Nephron progenitor cell (in vitro differentiated cells): ENCODE data around the gene TRIM59.

Experiments
- DNase-seq: peaks from one replicate; pipeline ENCODE4 v3.0.0; 2021
- H3K27ac Mint-ChIP-seq: 2 replicates; pipeline ENCODE4 v1.8.0; 2021; ENCODE audit warnings: mild to moderate bottlenecking, moderate library complexity, mixed read lengths
- H3K27me3 Mint-ChIP-seq: 2 replicates; pipeline ENCODE4 v1.8.0; 2021; ENCODE audit warnings: mild to moderate bottlenecking, low read depth, mixed read lengths; ENCODE audit not compliant: poor library complexity
- H3K36me3 Mint-ChIP-seq: 2 replicates; pipeline ENCODE4 v1.8.0; 2021; ENCODE audit warnings: low read depth, mixed read lengths
- H3K4me1 Mint-ChIP-seq: 2 replicates; pipeline ENCODE4 v1.8.0; 2021; ENCODE audit warnings: mixed read lengths
- H3K4me3 Mint-ChIP-seq: 2 replicates; pipeline ENCODE4 v1.8.0; 2021; ENCODE audit warnings: mild to moderate bottlenecking, moderate library complexity, mixed read lengths
- H3K9me3 Mint-ChIP-seq: 2 replicates; pipeline ENCODE4 v1.8.0; 2021; ENCODE audit warnings: mild to moderate bottlenecking, moderate library complexity, mixed read lengths
- TF ChIP-seq, protein P1 (sequence below): fragments of 200-600 bp; sonication (generic); IDR thresholded peaks from 2 replicates; pipeline ENCODE4 v1.5.0; 2021; ENCODE audit warnings: antibody characterized with exemption

The TRIM59 gene

DNA sequence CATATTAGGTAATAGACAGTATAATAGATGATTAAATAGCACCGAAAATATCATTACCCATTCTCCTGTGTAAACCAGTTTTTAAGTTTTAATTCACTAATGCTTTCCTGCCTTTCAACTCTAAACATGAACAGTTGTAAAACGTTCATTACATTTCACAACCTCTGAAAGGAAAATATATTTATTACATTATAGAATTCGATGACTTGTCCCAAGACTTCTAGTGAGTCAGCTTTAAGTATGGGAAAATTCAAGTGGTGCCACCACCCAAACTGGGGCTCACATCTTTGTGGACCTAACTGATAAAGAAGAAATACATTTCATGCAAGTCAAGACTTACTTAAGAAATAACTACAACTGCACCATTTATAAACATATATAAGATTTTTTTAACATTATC lies 2.0 kb downstream of the TRIM59 start:
- peak overlapping the region; percentile 98 for H3K4me3 Mint-ChIP-seq
- no peak for DNase-seq
- peaks cover 2% of the 10 kb centered on the region for H3K27me3 Mint-ChIP-seq
- H3K4me1 Mint-ChIP-seq = peaks cover 35% of the 10 kb centered on the region
- TF ChIP-seq, protein P1, sequence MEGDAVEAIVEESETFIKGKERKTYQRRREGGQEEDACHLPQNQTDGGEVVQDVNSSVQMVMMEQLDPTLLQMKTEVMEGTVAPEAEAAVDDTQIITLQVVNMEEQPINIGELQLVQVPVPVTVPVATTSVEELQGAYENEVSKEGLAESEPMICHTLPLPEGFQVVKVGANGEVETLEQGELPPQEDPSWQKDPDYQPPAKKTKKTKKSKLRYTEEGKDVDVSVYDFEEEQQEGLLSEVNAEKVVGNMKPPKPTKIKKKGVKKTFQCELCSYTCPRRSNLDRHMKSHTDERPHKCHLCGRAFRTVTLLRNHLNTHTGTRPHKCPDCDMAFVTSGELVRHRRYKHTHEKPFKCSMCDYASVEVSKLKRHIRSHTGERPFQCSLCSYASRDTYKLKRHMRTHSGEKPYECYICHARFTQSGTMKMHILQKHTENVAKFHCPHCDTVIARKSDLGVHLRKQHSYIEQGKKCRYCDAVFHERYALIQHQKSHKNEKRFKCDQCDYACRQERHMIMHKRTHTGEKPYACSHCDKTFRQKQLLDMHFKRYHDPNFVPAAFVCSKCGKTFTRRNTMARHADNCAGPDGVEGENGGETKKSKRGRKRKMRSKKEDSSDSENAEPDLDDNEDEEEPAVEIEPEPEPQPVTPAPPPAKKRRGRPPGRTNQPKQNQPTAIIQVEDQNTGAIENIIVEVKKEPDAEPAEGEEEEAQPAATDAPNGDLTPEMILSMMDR = no peak
- H3K36me3 Mint-ChIP-seq = peaks cover 57% of the 10 kb centered on the region
- H3K27ac Mint-ChIP-seq = no peak overlapping the region
- peaks cover 52% of the 10 kb centered on the region for H3K9me3 Mint-ChIP-seq

DNA sequence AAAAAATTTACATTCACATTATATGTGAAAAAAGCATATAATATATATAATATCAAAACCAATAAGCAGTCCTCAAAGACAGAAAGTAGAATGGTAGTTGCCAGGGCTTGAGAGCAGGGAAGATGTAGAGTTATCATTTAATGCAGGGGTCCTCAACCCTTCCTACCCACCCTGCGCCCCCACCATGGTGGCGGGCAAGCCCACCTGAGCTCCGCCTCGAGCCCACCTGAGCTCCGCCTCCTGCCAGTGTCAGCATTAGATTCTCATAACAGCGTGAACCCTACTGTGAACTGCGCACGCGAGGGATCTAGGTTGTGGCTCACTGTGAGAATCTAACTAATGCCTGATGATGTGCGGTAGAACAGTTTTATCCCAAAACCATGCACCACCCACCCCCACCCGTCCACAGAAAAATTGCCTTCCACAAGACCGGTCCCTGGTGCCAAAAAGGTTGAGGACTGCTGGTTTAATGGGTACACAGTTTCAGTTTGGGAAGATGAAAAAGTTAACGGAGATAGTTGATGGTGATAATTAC lies 3.0 kb downstream of the TRIM59 start:
- H3K4me3 Mint-ChIP-seq = peak overlapping the region; percentile 68
- TF ChIP-seq, protein P1 = no peak
- peaks cover 59% of the 10 kb centered on the region for H3K9me3 Mint-ChIP-seq
- H3K27ac Mint-ChIP-seq = peak overlapping the region; percentile 54
- peaks cover 67% of the 10 kb centered on the region for H3K36me3 Mint-ChIP-seq
- H3K4me1 Mint-ChIP-seq = peaks cover 35% of the 10 kb centered on the region
- DNase-seq = no peak
- no peaks in the 10 kb centered on the region for H3K27me3 Mint-ChIP-seq

DNA sequence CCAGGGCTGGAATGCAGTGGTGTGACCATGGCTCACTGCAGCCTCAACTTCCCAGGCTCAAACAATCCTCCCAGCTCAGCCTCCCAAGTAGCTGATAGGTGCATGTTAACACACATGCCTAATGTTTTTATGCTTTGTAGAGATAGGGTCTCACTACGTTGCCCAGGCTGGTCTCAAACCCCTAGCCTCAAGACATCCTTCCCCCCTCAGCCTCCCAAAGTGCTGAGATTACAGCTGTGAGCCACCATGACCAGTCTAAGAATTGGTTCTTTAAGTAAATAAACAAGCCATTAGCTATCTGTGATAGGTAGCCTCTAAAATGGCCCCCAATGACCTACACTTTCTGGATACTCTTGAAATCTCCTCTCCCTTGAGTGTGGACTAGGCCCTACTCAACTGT lies 3.7 kb downstream of the TRIM59 start:
- Mint-ChIP-seq H3K4me1 (peaks cover 35% of the 10 kb centered on the region), H3K27me3 (no peaks in the 10 kb centered on the region), H3K27ac (no peak overlapping the region), H3K36me3 (peaks cover 74% of the 10 kb centered on the region), H3K9me3 (peaks cover 65% of the 10 kb centered on the region), H3K4me3 (no peak overlapping the region)
- TF ChIP-seq, protein P1 = no peak
- DNase-seq = no peak

DNA sequence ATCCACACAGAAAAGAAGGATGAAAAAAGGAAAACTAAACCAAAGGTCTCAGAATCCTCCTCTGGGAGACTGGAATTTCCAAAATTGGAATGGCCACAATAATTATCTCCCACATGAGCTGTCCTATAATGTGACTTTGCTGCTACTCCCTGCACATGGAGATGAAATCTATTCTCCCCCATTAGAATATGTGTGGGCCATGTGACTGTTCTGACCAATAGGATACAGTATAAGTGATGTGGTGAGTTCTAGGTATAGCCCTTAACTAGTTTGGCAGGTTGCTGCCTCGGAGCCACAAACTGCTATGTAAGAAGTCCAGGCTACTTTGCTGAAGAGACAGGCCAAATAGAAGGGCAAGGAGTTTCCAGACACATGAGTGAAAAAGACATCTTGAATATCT lies 5.2 kb downstream of the TRIM59 start:
- no peak for DNase-seq
- Mint-ChIP-seq H3K9me3 (peaks cover 67% of the 10 kb centered on the region), H3K4me1 (peaks cover 28% of the 10 kb centered on the region)

DNA sequence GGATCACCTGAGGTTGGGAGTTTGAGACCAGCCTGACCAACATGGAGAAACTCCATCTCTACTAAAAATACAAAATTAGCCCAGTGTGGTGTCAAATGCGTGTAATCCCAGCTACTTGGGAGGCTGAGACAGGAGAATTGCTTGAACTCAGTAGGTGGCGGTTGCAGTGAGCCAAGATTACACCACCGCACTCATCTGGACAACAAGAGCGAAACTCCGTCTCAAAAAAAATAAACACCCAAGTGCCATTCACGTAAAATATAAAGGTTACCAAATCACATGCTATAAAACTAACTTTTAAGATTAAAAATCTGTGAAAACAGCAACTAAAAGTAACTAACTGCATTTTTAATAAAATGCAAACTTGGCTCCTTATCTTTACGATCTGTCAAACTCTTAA lies 8.9 kb downstream of the TRIM59 start:
- Mint-ChIP-seq H3K4me1 (no peaks in the 10 kb centered on the region), H3K27me3 (no peaks in the 10 kb centered on the region), H3K4me3 (no peak overlapping the region), H3K9me3 (peaks cover 52% of the 10 kb centered on the region), H3K27ac (no peak overlapping the region), H3K36me3 (peaks cover 98% of the 10 kb centered on the region)
- no peak for DNase-seq
- TF ChIP-seq, protein P1 = no peak

More for the DNA sequence above, 5.2 kb downstream of the TRIM59 start:
- Mint-ChIP-seq H3K4me3 (no peak overlapping the region), H3K27me3 (no peaks in the 10 kb centered on the region), H3K27ac (no peak overlapping the region), H3K36me3 (peaks cover 83% of the 10 kb centered on the region)
- TF ChIP-seq, protein P1 = no peak

DNA sequence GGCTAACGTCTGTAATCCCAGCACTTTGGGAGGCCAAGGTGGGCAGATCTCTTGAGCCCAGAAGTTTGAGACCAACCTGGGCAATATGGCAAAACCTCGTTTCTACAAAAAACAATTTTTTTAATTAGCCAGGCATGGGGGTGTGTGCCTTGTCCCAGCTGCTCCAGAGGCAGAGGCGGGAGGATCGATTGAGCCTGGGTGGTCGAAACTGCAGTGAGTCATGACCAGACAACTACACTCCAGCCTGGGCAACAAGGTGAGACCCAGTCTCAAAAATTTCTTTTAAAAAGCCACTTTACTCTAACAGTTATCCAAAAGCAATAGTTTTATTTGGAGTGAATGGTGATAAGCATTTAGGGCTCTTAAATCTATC lies 12.5 kb downstream of the TRIM59 start:
- H3K36me3 Mint-ChIP-seq = peaks cover 83% of the 10 kb centered on the region
- peaks cover 21% of the 10 kb centered on the region for H3K9me3 Mint-ChIP-seq
- no peak overlapping the region for H3K4me3 Mint-ChIP-seq
- no peaks in the 10 kb centered on the region for H3K27me3 Mint-ChIP-seq
- no peak overlapping the region for H3K27ac Mint-ChIP-seq
- no peak for DNase-seq
- TF ChIP-seq, protein P1 = no peak
- H3K4me1 Mint-ChIP-seq = no peaks in the 10 kb centered on the region
